A549 (cell line): Measurements from ENCODE around the gene EVC2. TPM values are rescaled to one million over a fixed set of nuclear protein-coding genes. Genes with fewer than 3 reads are reported as not detected.

Source experiments
- ATAC-seq, 2 experiments: fragments of 200-7000 bp in 1 of 2; fragments of >200 bp in 1 of 2; cut with Nextera tagmentation in 1 of 2; cut with Tn5 transposase in 1 of 2; 3 replicates each; pipeline versions ENCODE4 v1.8.0 to v1.9.1; 2018 to 2020; ENCODE audit warnings: mild to moderate bottlenecking in 1 of 2, moderate library complexity in 1 of 2
- CTCF ChIA-PET: fragments of 300-600 bp; sonication (Branson Sonifier 250); formaldehyde crosslinking; extraction: SDS; loops from one replicate; lab custom pipeline; 2021; ENCODE audit warnings: antibody characterized with exemption, inconsistent platforms; lab: Yijun Ruan, JAX
- POLR2A ChIA-PET: fragments of 350-600 bp; formaldehyde crosslinking; extraction: SDS; loops from one replicate; lab custom pipeline; 2021; ENCODE audit warnings: antibody characterized with exemption, inconsistent platforms; lab: Yijun Ruan, JAX
- DNase-seq, 2 experiments: peaks; one replicate each; pipeline versions ENCODE4 v3.0.0 to v3.0.0-alpha.2; 2011 to 2016; ENCODE audit warnings: low read depth in 1 of 2, low spot score in 1 of 2
- FAIRE-seq: peaks from 2 replicates; lab custom pipeline; 2011; peaks lifted over from hg19 to GRCh38; lab: Jason Lieb, UNC
- H3K27ac ChIP-seq, 2 experiments: fragments of >200 bp; sonication (Bioruptor Twin); formaldehyde crosslinking; 3 replicates each; pipeline ENCODE4 v1.5.1; 2016 to 2017
- H3K4me1 ChIP-seq: fragments of >200 bp; sonication (Bioruptor Twin); formaldehyde crosslinking; 3 replicates; pipeline ENCODE4 v1.6.1; 2016
- H3K4me2 ChIP-seq: fragments of >200 bp; sonication (Bioruptor Twin); formaldehyde crosslinking; 3 replicates; pipeline ENCODE4 v1.6.1; 2016
- H3K4me3 ChIP-seq: fragments of >200 bp; sonication (Bioruptor Twin); formaldehyde crosslinking; 3 replicates; pipeline ENCODE4 v1.5.1; 2016
- H3K9me3 ChIP-seq: fragments of >200 bp; sonication (Bioruptor Twin); formaldehyde crosslinking; 3 replicates; pipeline ENCODE4 v1.6.1; 2016
- BCL3 ChIP-seq: fragments of >200 bp; sonication (Bioruptor Twin); formaldehyde crosslinking; IDR thresholded peaks from 3 replicates; pipeline ENCODE4 v1.6.1; 2016
- CBX2 ChIP-seq: fragments of 200-600 bp; sonication (generic); IDR thresholded peaks from 2 replicates; pipeline ENCODE4 v1.6.1; 2016; ENCODE audit warnings: low read depth, mild to moderate bottlenecking, borderline replicate concordance
- CHD2 ChIP-seq: fragments of 150-350 bp; IDR thresholded peaks from 2 replicates; pipeline ENCODE4 v1.6.1; 2014; ENCODE audit warnings: low read length; ENCODE audit not compliant: partially characterized antibody
- CHD4 ChIP-seq: fragments of 200-600 bp; sonication (generic); IDR thresholded peaks from 2 replicates; pipeline ENCODE4 v1.6.1; 2016; ENCODE audit warnings: antibody characterized with exemption, mild to moderate bottlenecking, borderline replicate concordance
- E2F6 ChIP-seq: IDR thresholded peaks from 2 replicates; pipeline ENCODE4 v1.6.1; 2012; ENCODE audit warnings: low read depth, borderline replicate concordance
- GATA3 ChIP-seq: IDR thresholded peaks from 2 replicates; pipeline ENCODE4 v1.6.1; 2012; ENCODE audit warnings: borderline replicate concordance
- HOXA7 ChIP-seq: fragments of 250-450 bp; sonication (Bioruptor Pico); IDR thresholded peaks from 2 replicates; pipeline ENCODE4 v1.5.0; 2020; ENCODE audit warnings: mild to moderate bottlenecking, moderate library complexity
- JUN ChIP-seq, 2 experiments: fragments of >200 bp; sonication (Bioruptor Twin); formaldehyde crosslinking; IDR thresholded peaks; 2 replicates in 1 of 2; 3 replicates in 1 of 2; pipeline ENCODE4 v1.6.1; 2016 to 2017
- JUNB ChIP-seq: fragments of >200 bp; sonication (Bioruptor Twin); formaldehyde crosslinking; IDR thresholded peaks from 2 replicates; pipeline ENCODE4 v1.6.1; 2016
- MAX ChIP-seq: IDR thresholded peaks from 2 replicates; pipeline ENCODE4 v1.6.1; 2012
- MAZ ChIP-seq: fragments of 150-350 bp; IDR thresholded peaks from 2 replicates; pipeline ENCODE4 v1.6.1; 2014; ENCODE audit warnings: antibody characterized with exemption, low read depth, low read length, borderline replicate concordance
- MYC ChIP-seq: IDR thresholded peaks from 2 replicates; pipeline ENCODE4 v1.6.1; 2012; ENCODE audit warnings: mild to moderate bottlenecking, inconsistent platforms, low read length, improper control_type of control experiment, borderline replicate concordance
- NR3C1 ChIP-seq: fragments of >200 bp; sonication (Bioruptor Twin); formaldehyde crosslinking; IDR thresholded peaks from 3 replicates; pipeline ENCODE4 v1.6.1; 2017
- RAD21 ChIP-seq, 2 experiments: fragments of >200 bp in 1 of 2; sonication (Bioruptor Twin) in 1 of 2; formaldehyde crosslinking in 1 of 2; IDR thresholded peaks in 1 of 2; conservative IDR thresholded peaks in 1 of 2; 2 replicates in 1 of 2; 3 replicates in 1 of 2; pipeline ENCODE4 v1.6.1; 2012 to 2018; ENCODE audit warnings: inconsistent platforms in 1 of 2
- RARB ChIP-seq: fragments of 250-450 bp; sonication (Bioruptor Pico); IDR thresholded peaks from 2 replicates; pipeline ENCODE4 v1.8.0; 2021; ENCODE audit warnings: mild to moderate bottlenecking, moderate library complexity
- RCOR1 ChIP-seq: fragments of 150-350 bp; IDR thresholded peaks from 2 replicates; pipeline ENCODE4 v1.6.1; 2014; ENCODE audit warnings: antibody characterized with exemption, low read length, low read depth
- SMC3 ChIP-seq: fragments of >200 bp; sonication (Bioruptor Twin); formaldehyde crosslinking; IDR thresholded peaks from 3 replicates; pipeline ENCODE4 v1.6.1; 2018; ENCODE audit warnings: inconsistent platforms
- ZC3H11A ChIP-seq: fragments of 450-650 bp; IDR thresholded peaks from 2 replicates; pipeline ENCODE4 v1.6.1; 2014; ENCODE audit warnings: antibody characterized with exemption, mild to moderate bottlenecking
- ZSCAN20 ChIP-seq: fragments of 250-450 bp; sonication (Bioruptor Pico); IDR thresholded peaks from 2 replicates; pipeline ENCODE4 v1.8.0; 2022; ENCODE audit warnings: mild to moderate bottlenecking, moderate library complexity
- WGBS: methylation state at CpG from one replicate; pipeline ENCODE4 v1.1.6; 2017; ENCODE audit errors: missing lambda C conversion rate; 5-methylcytosine and 5-hydroxymethylcytosine counted together
- polyA plus RNA-seq, 4 experiments: library from polyadenylated mRNA; depleted of rRNA in 3 of 4; stranded (reverse); fragments of >200 nt; fragmentation: RNase III in 1 of 4; extraction: RNeasy Plus Mini Kit Qiagen cat#74134 plus additional on column Dnase treatment in 1 of 4; gene quantifications; 2 replicates in 3 of 4; 3 replicates in 1 of 4; pipeline ENCODE4 v1.2.3, GENCODE V29; 2011 to 2017
- TF ChIP-seq, protein P1 (sequence below): IDR thresholded peaks from 2 replicates; pipeline ENCODE4 v1.6.1; 2012
- TF ChIP-seq, protein P2 (sequence below): fragments of 200-600 bp; sonication (generic); IDR thresholded peaks from 2 replicates; pipeline ENCODE4 v1.6.1; 2016; ENCODE audit warnings: antibody characterized with exemption, mild to moderate bottlenecking, moderate library complexity
- TF ChIP-seq, protein P3 (sequence below): fragments of 250-450 bp; sonication (Bioruptor Pico); IDR thresholded peaks from 2 replicates; pipeline ENCODE4 v1.5.0; 2021; ENCODE audit warnings: mild to moderate bottlenecking, moderate library complexity, borderline replicate concordance

Gene EVC2
- polyA plus RNA-seq, 2 of the 4 experiments (the other 2 are of a cell fraction) = 0.96 to 1.5 TPM

DNA sequence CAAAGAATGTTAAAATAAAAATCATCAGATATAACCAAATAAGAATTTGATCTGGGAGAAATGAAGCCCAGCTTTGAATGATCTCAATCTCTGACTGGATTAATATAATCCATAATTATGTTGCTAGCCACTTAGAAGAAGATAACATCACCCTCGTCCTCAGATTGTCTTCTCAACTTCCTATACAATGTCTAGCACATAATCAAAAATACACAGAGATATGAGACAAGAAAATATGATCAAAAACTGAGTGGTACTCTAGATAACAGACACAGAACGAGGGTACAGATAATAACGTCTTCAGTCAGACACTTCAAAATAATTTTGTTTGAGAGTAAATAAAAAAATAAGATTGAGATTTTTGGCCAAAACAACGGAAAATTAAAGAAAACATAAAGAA lies 47.1 kb downstream of the EVC2 start:
- CTCF ChIA-PET = interaction anchor here (1.2 kb wide), 1 partner anchor 10 kb away, joined by 4 read pairs; no protein-coding TSS in a partner anchor
- WGBS = 78% methylated on average over 4 of the region's 4 CpGs

GRCh38 chr4:5660185-5660584 lies 48.2 kb downstream of the EVC2 start:
- TF ChIP-seq RCOR1 = no peak
- TF ChIP-seq, protein P1, sequence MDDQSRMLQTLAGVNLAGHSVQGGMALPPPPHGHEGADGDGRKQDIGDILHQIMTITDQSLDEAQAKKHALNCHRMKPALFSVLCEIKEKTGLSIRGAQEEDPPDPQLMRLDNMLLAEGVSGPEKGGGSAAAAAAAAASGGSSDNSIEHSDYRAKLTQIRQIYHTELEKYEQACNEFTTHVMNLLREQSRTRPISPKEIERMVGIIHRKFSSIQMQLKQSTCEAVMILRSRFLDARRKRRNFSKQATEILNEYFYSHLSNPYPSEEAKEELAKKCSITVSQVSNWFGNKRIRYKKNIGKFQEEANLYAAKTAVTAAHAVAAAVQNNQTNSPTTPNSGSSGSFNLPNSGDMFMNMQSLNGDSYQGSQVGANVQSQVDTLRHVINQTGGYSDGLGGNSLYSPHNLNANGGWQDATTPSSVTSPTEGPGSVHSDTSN = no peak
- no peak for TF ChIP-seq JUN (IDR thresholded peaks at IDR 0.05)
- TF ChIP-seq BCL3 = no peak
- no peak for TF ChIP-seq ZSCAN20 (CRISPR knock-in tag)
- no peak for TF ChIP-seq CHD4
- TF ChIP-seq RARB (CRISPR knock-in tag) = no peak
- TF ChIP-seq JUNB = no peak
- Histone ChIP-seq H3K4me1 (no peaks in the 10 kb centered on the region), H3K4me3 (no peak overlapping the region), H3K27ac (no peak overlapping the region), H3K4me2 (no peak overlapping the region), H3K9me3 (no peaks in the 10 kb centered on the region)
- DNase-seq (no peak), ATAC-seq (no peak), FAIRE-seq (no peak)
- ChIA-PET POLR2A (no interaction called here), CTCF (interaction anchor here (0.9 to 1.2 kb wide), 2 partner anchors 9 to 21 kb away, joined by 4 read pairs; no protein-coding TSS in a partner anchor)
- 88% methylated on average over 1 of the region's 1 CpG for WGBS

More for the DNA sequence above, 47.1 kb downstream of the EVC2 start:
- ATAC-seq = no peak
- no peak overlapping the region for H3K4me2 ChIP-seq
- DNase-seq = no peak
- no peak overlapping the region for H3K27ac ChIP-seq
- H3K9me3 ChIP-seq = no peaks in the 10 kb centered on the region
- FAIRE-seq = no peak
- POLR2A ChIA-PET = no interaction called here
- TF ChIP-seq, protein P2, sequence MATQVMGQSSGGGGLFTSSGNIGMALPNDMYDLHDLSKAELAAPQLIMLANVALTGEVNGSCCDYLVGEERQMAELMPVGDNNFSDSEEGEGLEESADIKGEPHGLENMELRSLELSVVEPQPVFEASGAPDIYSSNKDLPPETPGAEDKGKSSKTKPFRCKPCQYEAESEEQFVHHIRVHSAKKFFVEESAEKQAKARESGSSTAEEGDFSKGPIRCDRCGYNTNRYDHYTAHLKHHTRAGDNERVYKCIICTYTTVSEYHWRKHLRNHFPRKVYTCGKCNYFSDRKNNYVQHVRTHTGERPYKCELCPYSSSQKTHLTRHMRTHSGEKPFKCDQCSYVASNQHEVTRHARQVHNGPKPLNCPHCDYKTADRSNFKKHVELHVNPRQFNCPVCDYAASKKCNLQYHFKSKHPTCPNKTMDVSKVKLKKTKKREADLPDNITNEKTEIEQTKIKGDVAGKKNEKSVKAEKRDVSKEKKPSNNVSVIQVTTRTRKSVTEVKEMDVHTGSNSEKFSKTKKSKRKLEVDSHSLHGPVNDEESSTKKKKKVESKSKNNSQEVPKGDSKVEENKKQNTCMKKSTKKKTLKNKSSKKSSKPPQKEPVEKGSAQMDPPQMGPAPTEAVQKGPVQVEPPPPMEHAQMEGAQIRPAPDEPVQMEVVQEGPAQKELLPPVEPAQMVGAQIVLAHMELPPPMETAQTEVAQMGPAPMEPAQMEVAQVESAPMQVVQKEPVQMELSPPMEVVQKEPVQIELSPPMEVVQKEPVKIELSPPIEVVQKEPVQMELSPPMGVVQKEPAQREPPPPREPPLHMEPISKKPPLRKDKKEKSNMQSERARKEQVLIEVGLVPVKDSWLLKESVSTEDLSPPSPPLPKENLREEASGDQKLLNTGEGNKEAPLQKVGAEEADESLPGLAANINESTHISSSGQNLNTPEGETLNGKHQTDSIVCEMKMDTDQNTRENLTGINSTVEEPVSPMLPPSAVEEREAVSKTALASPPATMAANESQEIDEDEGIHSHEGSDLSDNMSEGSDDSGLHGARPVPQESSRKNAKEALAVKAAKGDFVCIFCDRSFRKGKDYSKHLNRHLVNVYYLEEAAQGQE = no peak
- TF ChIP-seq E2F6 (no peak), GATA3 (no peak), MAX (no peak), MAZ (no peak), RAD21 (conservative IDR thresholded peaks at IDR 0.05 in 1 of 2, IDR thresholded peaks at IDR 0.05 in 1 of 2) (no peak), ZC3H11A (no peak), CBX2 (no peak), NR3C1 (no peak), HOXA7 (no peak), CHD2 (no peak), MYC (no peak), SMC3 (no peak)
- TF ChIP-seq, protein P3, sequence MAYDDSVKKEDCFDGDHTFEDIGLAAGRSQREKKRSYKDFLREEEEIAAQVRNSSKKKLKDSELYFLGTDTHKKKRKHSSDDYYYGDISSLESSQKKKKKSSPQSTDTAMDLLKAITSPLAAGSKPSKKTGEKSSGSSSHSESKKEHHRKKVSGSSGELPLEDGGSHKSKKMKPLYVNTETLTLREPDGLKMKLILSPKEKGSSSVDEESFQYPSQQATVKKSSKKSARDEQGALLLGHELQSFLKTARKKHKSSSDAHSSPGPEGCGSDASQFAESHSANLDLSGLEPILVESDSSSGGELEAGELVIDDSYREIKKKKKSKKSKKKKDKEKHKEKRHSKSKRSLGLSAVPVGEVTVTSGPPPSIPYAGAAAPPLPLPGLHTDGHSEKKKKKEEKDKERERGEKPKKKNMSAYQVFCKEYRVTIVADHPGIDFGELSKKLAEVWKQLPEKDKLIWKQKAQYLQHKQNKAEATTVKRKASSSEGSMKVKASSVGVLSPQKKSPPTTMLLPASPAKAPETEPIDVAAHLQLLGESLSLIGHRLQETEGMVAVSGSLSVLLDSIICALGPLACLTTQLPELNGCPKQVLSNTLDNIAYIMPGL (CRISPR knock-in tag) = no peak
- no peak overlapping the region for H3K4me3 ChIP-seq
- H3K4me1 ChIP-seq = no peaks in the 10 kb centered on the region
